Epidermal melanocyte (primary cell): ENCODE measurements around the gene IPO11.
"Not testable (repeated sequence)": the region's sequence is repeated elsewhere in the genome, so short reads cannot be mapped to it uniquely, and the experiment has no call there.

Experiments
- DNase-seq: peaks from one replicate; pipeline ENCODE4 v3.0.0; 2011; ENCODE audit warnings: low spot score; ENCODE audit not compliant: insufficient read length

The IPO11 gene

GRCh38 chr5:62448528-62448927, 36.0 kb downstream of the IPO11 start:
- no peak for DNase-seq

DNA sequence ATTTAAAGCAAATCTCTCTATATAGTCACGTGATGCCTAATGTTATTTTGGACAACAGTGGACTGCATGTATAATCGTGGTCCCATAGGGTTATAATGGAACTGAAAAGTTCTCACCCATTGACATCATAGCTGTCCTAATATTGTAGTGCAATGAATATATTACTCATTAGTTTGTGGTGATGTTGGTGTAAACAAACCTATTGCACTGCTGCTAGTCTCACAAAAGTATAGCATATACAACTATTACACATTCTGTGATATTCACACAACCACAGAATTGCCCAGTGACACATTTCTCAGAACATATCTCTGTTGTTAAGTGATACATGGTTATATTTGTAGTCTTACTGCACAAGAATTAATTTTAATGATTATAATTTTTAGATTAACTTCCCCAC, 37.7 kb downstream of the IPO11 start:
- DNase-seq: no peak

DNA sequence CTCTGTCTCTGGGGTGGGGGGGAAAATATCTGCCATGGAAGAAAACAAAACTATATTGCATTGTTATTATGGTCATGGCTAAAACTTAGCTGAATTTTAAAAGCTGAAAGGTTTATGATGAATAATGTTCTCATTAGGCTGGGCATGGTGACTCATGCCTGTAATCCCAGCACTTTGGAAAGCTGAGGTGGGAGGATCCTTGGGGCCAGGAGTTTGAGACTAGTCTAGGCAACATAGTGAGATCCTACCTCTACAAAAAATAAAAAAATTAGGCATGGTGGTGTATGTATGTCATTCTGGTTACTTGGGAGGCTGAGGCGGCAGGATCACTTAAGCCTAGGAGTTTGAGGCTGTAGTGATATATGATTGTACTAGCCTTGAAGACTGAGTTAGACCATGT, 44.5 kb downstream of the IPO11 start:
- DNase-seq: no peak

GRCh38 chr5:62460578-62460983, 48.0 kb downstream of the IPO11 start:
- peak; percentile 28 for DNase-seq

DNA sequence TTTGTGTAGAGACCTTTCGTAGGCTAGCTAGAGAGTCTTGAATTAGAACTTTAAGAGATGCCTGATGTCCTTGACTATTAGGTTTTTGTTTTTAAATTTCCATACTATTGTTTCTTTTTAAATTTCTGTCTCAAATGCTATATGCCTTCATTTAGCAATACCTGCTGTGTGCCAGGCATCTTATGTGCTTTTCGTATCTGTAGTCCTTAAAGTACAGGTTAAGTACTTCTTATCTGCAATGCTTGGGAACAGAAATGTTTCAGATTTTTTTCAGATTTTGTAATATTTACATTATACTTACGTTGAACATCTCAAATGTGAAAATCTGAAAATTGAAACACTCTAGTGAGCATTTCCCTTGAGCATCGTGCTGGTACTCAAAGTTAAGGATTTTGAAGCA, 49.0 kb downstream of the IPO11 start:
- no peak for DNase-seq

DNA sequence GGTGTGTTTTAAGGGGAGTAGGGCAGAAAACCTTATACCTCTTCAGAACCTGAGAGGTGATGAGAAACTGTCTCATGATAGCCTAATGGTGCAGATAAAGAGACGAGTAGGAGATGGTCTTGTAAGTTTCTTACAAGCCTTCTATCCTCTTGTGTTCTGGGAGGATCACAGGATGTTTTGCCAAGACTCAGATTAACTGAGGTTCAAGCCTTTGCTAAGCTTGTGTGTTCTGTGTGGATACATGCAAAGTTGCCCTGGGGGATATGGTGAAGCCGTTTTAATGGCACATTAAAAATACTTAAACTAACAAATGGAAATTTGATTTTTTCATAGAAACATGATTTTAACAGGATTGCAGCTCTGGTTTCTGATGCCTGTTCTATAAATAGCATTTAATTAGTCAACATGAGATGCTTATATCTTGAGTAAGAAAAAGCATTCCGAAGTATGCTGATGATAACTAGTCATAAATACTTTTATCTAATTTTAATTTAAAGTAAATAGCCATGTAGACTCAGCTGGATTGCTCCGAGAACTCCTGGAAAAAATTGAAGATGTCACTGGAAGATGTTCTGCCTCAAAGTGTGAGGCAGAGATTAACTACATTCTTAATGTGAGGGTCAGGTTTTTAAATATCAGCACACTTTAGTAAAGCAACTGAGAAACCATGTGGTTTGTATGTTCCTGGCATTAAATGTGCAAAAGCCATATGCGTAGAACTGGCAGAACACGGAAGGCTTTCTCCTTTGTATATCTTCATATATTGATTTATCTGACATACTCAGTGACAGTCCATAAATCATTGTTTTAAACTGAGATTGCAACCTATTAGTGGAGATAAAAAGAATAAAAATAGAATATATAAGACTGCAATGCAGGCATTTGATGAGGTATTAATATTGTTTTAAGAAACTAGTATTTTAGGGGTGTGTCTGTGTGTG, 53.7 kb downstream of the IPO11 start:
- no peak for DNase-seq

GRCh38 chr5:62473209-62473608, 60.6 kb downstream of the IPO11 start:
- DNase-seq: no peak

DNA sequence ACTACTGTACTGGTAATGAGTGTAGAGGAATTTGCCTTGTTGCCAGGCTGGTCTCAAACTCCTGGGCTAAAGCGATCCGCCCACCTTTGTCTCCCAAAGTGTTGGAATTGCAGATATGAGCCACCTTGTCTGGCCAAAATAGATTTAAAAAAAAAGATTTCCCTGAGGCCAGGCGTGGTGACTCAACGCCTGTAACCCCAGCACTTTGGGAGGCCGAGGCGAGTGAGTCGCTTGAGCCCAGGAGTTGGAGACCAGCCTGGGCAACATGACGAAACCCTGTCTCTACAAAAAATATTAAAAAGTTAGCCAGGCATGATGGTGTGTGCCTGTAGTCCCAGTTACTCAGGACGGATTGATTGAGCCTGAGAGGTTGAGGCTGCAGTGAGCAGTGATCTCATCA, 62.5 kb downstream of the IPO11 start:
- no peak for DNase-seq

DNA sequence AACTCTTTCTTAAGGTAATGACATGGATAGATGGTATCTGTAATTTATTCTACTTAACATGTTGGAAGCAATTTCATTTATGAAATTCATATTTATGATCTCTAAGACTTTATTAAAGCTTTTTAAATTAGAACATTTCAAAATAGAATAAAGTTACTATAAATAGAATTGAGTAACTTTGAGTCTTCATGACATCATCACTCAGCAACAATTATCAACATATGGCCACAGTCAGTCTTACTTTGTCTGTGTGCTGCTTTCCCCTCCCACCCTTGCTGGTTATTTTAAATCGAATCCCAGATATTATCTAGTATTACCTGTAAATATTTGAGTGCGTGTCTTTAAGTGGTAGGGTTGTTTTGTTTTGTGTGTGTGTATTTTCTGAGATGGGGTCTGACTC, 65.2 kb downstream of the IPO11 start:
- no peak for DNase-seq

DNA sequence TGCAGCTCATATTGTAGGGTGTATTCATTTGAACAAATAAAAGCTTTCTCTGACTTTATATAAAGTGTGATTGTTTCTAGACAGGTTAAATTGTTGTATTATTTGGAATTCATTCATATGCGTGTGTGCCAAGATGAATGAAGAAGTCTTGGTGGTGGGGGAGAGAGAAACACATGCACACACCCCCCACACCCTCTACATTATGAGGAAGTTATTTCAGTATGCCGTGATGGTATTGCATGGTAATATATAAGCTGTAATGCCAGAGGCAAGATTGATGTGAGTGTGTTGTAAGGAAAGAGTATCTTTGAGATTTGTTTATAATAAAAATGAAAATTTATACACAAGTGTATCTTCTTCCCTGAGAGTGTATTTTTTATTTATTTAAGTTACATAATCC, 71.0 kb downstream of the IPO11 start:
- DNase-seq: no peak

- no peak for DNase-seq
Observed at GRCh38 chr5:62486672-62487071, 74.1 kb downstream of the IPO11 start.

DNA sequence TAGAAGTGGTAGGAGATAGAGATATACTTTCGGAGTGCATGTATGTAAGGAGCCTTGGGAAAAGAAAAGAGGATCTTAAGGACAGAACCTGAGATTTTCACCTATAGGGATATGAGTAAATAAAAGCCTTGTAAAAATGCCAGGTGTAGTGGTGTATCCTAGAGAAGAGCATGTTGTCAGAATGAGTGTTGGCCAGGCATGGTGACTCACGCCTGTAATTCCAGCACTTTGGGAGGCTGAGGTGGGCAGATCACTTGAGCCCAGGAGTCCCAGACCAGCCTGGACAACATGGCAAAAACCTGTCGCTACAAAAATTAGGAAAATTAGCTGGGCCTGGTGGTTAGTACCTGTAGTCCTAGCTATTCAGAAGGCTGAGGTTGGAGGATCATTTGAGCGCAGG, 76.0 kb downstream of the IPO11 start:
- DNase-seq: no peak

DNA sequence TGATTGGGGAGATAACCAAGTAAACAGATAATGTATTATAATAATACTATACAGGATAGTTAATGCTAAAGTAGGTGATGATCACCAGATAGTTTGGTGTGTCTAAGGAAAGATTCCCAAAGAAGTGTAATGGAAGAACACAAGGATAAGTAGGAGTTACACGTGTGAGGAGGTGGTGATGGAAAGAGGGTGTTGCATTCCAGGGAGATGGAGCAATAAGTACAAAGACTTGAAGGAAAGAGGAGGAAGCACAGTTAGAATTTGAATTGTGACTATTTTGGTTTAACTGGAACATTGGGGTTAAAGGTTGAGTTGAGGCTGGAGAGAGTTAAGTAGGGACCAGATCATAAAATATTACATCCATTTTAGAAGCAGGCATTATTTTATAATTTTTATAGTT, 76.9 kb downstream of the IPO11 start:
- no peak for DNase-seq

- no peak for DNase-seq
Observed at GRCh38 chr5:62494772-62495171, 82.2 kb downstream of the IPO11 start.

GRCh38 chr5:62496876-62497275, 84.3 kb downstream of the IPO11 start:
- DNase-seq: no peak

DNA sequence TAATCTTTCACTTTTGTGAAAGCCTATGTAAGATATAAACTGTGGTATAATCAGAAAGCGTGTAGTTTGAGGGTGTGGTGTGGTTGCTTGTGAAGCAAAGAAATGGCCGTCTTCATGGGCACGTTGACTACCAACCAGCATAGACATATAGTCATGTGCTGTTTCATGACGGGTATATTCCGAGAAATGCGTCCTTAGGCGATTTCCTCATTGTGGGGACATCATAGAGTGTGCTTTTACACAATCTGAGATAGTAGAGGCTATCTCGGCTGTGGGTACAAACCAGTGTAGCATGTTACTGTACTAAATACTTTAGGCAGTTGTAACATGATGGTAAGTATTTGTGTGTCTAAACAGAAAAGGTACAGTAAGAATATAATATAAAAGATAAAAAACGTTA, 86.4 kb downstream of the IPO11 start:
- no peak for DNase-seq

DNA sequence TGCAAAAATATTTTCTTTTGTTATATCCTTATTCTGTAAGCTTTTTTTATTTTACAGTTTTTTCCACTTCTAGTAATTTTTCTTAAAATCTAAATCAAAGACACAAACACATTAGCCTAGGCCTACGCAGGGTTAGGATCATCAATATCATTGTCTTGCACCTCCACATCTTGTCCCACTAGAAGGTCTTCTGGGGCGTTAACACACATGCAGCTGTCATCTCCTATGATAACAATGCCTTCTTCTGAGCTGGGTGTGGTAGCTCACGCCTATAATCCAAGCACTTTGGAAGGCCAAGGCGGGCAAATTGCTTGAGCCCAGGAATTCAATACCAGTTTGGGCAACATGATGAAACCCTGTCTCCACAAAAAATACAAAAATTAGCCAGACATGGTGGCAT, 87.2 kb downstream of the IPO11 start:
- no peak for DNase-seq

DNA sequence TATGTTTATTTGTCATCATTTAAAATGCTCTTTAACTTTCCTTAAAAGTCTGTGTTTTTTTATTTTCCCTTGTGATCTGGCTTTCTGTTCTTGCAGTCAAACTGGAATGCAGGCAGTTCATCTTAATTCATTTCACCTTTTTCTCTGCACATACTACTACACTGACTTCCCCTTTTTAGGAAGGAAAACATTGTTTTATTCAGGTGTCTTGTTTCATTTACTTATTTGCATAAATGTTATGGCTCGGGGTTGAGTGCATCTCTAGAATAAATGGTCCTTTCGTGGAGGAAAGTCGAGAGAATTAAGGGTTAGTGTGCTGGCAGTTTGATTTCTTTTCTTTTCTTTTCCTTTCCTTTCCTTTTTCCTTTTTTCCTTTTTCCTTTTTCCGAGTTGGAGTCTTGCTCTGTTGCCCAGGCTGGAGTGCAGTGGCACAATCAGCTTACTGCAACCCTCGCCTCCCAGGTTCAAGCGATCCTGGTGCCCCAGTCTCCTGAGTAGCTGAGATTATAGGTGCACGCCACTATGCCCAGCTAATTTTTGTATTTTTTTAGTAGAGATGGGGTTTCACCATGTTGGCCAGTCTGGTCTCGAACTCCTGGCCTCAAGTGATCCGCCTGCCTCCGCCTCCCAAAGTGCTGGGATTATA, 90.0 kb downstream of the IPO11 start:
- no peak for DNase-seq

- no peak for DNase-seq
Observed at GRCh38 chr5:62504129-62504528, 91.6 kb downstream of the IPO11 start.

- DNase-seq: no peak
Observed at GRCh38 chr5:62506659-62507460, 94.3 kb downstream of the IPO11 start.

DNA sequence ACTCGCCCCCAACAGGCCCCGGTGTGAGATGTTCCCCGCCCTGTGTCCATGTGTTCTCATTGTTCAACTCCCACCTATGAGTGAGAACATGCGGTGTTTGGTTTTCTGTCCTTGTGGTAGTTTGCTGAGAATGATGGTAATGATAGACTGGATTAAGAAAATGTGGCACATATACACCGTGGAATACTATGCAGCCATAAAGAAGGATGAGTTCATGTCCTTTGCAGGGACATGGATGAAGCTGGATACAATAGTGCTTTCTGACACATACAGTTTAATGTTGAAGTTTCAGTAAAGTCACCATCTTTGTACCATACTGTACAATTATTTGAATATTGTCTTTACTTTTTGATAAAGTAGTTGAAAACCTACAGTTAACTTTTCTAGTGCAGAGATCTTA, 96.2 kb downstream of the IPO11 start:
- not testable (repeated sequence) for DNase-seq

GRCh38 chr5:62509806-62510205, 97.2 kb downstream of the IPO11 start:
- DNase-seq: no peak
